GM23338 (cell line): ENCODE measurements around the gene IRF1. TPM values are rescaled to one million over a fixed set of nuclear protein-coding genes. Genes with fewer than 3 reads are reported as not detected.

Source experiments
- ATAC-seq: fragments of 200-7000 bp; cut with Tn5 transposase; 3 replicates; pipeline ENCODE4 v1.9.1; 2020
- DNase-seq: peaks from one replicate; pipeline ENCODE4 v3.0.0-alpha.2; 2015; ENCODE audit warnings: low spot score
- H2AFZ ChIP-seq: fragments of 200-600 bp; sonication (generic); 2 replicates; pipeline ENCODE4 v1.8.0; 2016; ENCODE audit warnings: antibody characterized with exemption, mild to moderate bottlenecking, moderate library complexity
- H3F3A ChIP-seq: fragments of 200-600 bp; sonication (generic); replicated peaks from 2 replicates; pipeline ENCODE4 v1.8.0; 2017; ENCODE audit warnings: antibody characterized with exemption, mixed run types, low read depth
- H3K27ac ChIP-seq: fragments of 200-600 bp; sonication (generic); 2 replicates; pipeline ENCODE4 v1.6.1; 2016; ENCODE audit warnings: low read depth
- H3K27me3 ChIP-seq: fragments of 200-600 bp; sonication (generic); 2 replicates; pipeline ENCODE4 v1.8.0; 2016; ENCODE audit warnings: mild to moderate bottlenecking, mixed run types, moderate library complexity; ENCODE audit not compliant: insufficient read depth
- H3K36me3 ChIP-seq: fragments of 200-600 bp; sonication (generic); 2 replicates; pipeline ENCODE4 v1.8.0; 2016; ENCODE audit warnings: mild to moderate bottlenecking; ENCODE audit not compliant: insufficient read depth
- H3K4me1 ChIP-seq: fragments of 200-600 bp; sonication (generic); 2 replicates; pipeline ENCODE4 v1.8.0; 2016; ENCODE audit warnings: mild to moderate bottlenecking, moderate library complexity; ENCODE audit not compliant: insufficient read depth
- H3K4me2 ChIP-seq: fragments of 200-600 bp; sonication (generic); 2 replicates; pipeline ENCODE4 v1.7.1; 2017; ENCODE audit warnings: mixed run types
- H3K4me3 ChIP-seq: fragments of 200-600 bp; sonication (generic); 2 replicates; pipeline ENCODE4 v1.6.1; 2016; ENCODE audit warnings: mixed run types
- H3K79me2 ChIP-seq: fragments of 200-600 bp; sonication (generic); replicated peaks from 2 replicates; pipeline ENCODE4 v1.8.0; 2017; ENCODE audit warnings: mild to moderate bottlenecking; ENCODE audit not compliant: insufficient read depth
- H3K9me2 ChIP-seq: fragments of 200-600 bp; sonication (generic); 2 replicates; pipeline ENCODE4 v1.8.0; 2017; ENCODE audit not compliant: insufficient read depth
- H4K20me1 ChIP-seq: fragments of 200-600 bp; sonication (generic); replicated peaks from 2 replicates; pipeline ENCODE4 v1.8.0; 2017; ENCODE audit warnings: mild to moderate bottlenecking; ENCODE audit not compliant: insufficient read depth
- H3K27ac Mint-ChIP-seq: 2 replicates; pipeline ENCODE4 v1.8.0; 2020; ENCODE audit warnings: inconsistent platforms, mild to moderate bottlenecking, moderate library complexity, mixed read lengths
- H3K27me3 Mint-ChIP-seq: 3 replicates; pipeline ENCODE4 v1.8.0; 2022; ENCODE audit warnings: low read depth, mild to moderate bottlenecking, moderate library complexity, mixed read lengths, inconsistent platforms; ENCODE audit not compliant: insufficient read depth, poor library complexity
- H3K36me3 Mint-ChIP-seq: 3 replicates; pipeline ENCODE4 v1.8.0; 2021; ENCODE audit warnings: low read depth, mild to moderate bottlenecking, inconsistent platforms, moderate library complexity, mixed read lengths
- H3K4me1 Mint-ChIP-seq: 3 replicates; pipeline ENCODE4 v1.8.0; 2020; ENCODE audit warnings: mild to moderate bottlenecking, inconsistent platforms, mixed read lengths
- H3K4me3 Mint-ChIP-seq: 3 replicates; pipeline ENCODE4 v1.8.0; 2021; ENCODE audit warnings: moderate library complexity, mild to moderate bottlenecking, inconsistent platforms, mixed read lengths
- H3K9me3 Mint-ChIP-seq: 3 replicates; pipeline ENCODE4 v1.8.0; 2020; ENCODE audit warnings: moderate library complexity, mild to moderate bottlenecking, inconsistent platforms, mixed read lengths
- CREB1 ChIP-seq: fragments of 250-450 bp; sonication (Bioruptor Pico); IDR thresholded peaks from 2 replicates; pipeline ENCODE4 v1.5.0; 2020; ENCODE audit warnings: low read depth, mild to moderate bottlenecking, moderate library complexity
- EZH2 ChIP-seq: fragments of 200-600 bp; sonication (generic); IDR thresholded peaks from one replicate; pipeline ENCODE4 v1.8.0; 2017; ENCODE audit warnings: antibody characterized with exemption, mild to moderate bottlenecking, low read depth; ENCODE audit not compliant: unreplicated experiment
- EZH2phosphoT487 ChIP-seq: fragments of 200-600 bp; sonication (generic); IDR thresholded peaks from one replicate; pipeline ENCODE4 v1.8.1; 2018; ENCODE audit warnings: antibody characterized with exemption; ENCODE audit not compliant: unreplicated experiment
- JUNB ChIP-seq: IDR thresholded peaks from one replicate; pipeline ENCODE4 v1.6.1; 2016; ENCODE audit warnings: antibody characterized with exemption; ENCODE audit not compliant: unreplicated experiment
- NANOG ChIP-seq: IDR thresholded peaks from 2 replicates; pipeline ENCODE4 v1.6.1; 2016; ENCODE audit warnings: antibody characterized with exemption, borderline replicate concordance
- POLR2AphosphoS5 ChIP-seq: IDR thresholded peaks from 2 replicates; pipeline ENCODE4 v1.6.1; 2016; ENCODE audit warnings: antibody characterized with exemption, low read depth
- STAT1 ChIP-seq: IDR thresholded peaks from one replicate; pipeline ENCODE4 v1.6.1; 2016; ENCODE audit warnings: antibody characterized with exemption; ENCODE audit not compliant: unreplicated experiment
- ZNF114 ChIP-seq: fragments of 250-450 bp; sonication (Bioruptor Pico); IDR thresholded peaks from 2 replicates; pipeline ENCODE4 v1.5.0; 2020; ENCODE audit warnings: mild to moderate bottlenecking, moderate library complexity
- ZNF331 ChIP-seq: fragments of 250-450 bp; sonication (Bioruptor Pico); IDR thresholded peaks from 2 replicates; pipeline ENCODE4 v1.5.0; 2020; ENCODE audit warnings: low read depth, mild to moderate bottlenecking, moderate library complexity
- ZNF462 ChIP-seq: fragments of 250-450 bp; sonication (Bioruptor Pico); IDR thresholded peaks from 2 replicates; pipeline ENCODE4 v1.5.0; 2020; ENCODE audit warnings: mild to moderate bottlenecking, moderate library complexity
- polyA plus RNA-seq: library from polyadenylated mRNA; unstranded; fragments of >200 nt; fragmentation: Nextera tagmentation; extraction: Ambion mirVana; gene quantifications from 2 replicates; pipeline ENCODE4 v1.2.1, GENCODE V29; 2016
- total RNA-seq: library from RNA; depleted of rRNA; stranded (reverse); fragments of >200 nt; shearing (Covaris generic); gene quantifications from 2 replicates; pipeline ENCODE4 v1.2.3, GENCODE V29; 2014
- TF ChIP-seq, protein P1 (sequence below), 2 experiments: fragments of 200-600 bp in 1 of 2; sonication (generic) in 1 of 2; conservative IDR thresholded peaks; 2 replicates each; pipeline versions ENCODE4 v1.5.1 to v1.6.1; 2016 to 2017; ENCODE audit warnings: antibody characterized with exemption in 2 of 2, low read depth in 2 of 2, mild to moderate bottlenecking in 2 of 2, moderate library complexity in 1 of 2
- TF ChIP-seq, protein P2 (sequence below): IDR thresholded peaks from 2 replicates; pipeline ENCODE4 v1.6.1; 2016; ENCODE audit warnings: antibody characterized with exemption
- TF ChIP-seq, protein P3 (sequence below): IDR thresholded peaks from one replicate; pipeline ENCODE4 v1.6.1; 2018; ENCODE audit warnings: antibody characterized with exemption; ENCODE audit not compliant: unreplicated experiment

Gene IRF1
- total and polyA plus RNA-seq, 2 experiments from 2014 or later: 6.9 to 8.6 TPM

GRCh38 chr5:132489051-132489770 is 1.4 kb downstream of the IRF1 start:
- no peak for TF ChIP-seq ZNF114 (CRISPR knock-in tag)
- TF ChIP-seq EZH2phosphoT487: no peak
- TF ChIP-seq NANOG: no peak
- TF ChIP-seq ZNF331: no peak
- TF ChIP-seq ZNF462: no peak
- TF ChIP-seq STAT1: no peak
- TF ChIP-seq EZH2: no peak
- TF ChIP-seq JUNB: no peak
- TF ChIP-seq, protein P1, sequence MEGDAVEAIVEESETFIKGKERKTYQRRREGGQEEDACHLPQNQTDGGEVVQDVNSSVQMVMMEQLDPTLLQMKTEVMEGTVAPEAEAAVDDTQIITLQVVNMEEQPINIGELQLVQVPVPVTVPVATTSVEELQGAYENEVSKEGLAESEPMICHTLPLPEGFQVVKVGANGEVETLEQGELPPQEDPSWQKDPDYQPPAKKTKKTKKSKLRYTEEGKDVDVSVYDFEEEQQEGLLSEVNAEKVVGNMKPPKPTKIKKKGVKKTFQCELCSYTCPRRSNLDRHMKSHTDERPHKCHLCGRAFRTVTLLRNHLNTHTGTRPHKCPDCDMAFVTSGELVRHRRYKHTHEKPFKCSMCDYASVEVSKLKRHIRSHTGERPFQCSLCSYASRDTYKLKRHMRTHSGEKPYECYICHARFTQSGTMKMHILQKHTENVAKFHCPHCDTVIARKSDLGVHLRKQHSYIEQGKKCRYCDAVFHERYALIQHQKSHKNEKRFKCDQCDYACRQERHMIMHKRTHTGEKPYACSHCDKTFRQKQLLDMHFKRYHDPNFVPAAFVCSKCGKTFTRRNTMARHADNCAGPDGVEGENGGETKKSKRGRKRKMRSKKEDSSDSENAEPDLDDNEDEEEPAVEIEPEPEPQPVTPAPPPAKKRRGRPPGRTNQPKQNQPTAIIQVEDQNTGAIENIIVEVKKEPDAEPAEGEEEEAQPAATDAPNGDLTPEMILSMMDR (conservative IDR thresholded peaks at IDR 0.05; ENCODE audit: low read depth in 2 of 2): no peak
- TF ChIP-seq, protein P2, sequence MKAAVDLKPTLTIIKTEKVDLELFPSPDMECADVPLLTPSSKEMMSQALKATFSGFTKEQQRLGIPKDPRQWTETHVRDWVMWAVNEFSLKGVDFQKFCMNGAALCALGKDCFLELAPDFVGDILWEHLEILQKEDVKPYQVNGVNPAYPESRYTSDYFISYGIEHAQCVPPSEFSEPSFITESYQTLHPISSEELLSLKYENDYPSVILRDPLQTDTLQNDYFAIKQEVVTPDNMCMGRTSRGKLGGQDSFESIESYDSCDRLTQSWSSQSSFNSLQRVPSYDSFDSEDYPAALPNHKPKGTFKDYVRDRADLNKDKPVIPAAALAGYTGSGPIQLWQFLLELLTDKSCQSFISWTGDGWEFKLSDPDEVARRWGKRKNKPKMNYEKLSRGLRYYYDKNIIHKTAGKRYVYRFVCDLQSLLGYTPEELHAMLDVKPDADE: no peak
- no peak for TF ChIP-seq POLR2AphosphoS5
- TF ChIP-seq, protein P3, sequence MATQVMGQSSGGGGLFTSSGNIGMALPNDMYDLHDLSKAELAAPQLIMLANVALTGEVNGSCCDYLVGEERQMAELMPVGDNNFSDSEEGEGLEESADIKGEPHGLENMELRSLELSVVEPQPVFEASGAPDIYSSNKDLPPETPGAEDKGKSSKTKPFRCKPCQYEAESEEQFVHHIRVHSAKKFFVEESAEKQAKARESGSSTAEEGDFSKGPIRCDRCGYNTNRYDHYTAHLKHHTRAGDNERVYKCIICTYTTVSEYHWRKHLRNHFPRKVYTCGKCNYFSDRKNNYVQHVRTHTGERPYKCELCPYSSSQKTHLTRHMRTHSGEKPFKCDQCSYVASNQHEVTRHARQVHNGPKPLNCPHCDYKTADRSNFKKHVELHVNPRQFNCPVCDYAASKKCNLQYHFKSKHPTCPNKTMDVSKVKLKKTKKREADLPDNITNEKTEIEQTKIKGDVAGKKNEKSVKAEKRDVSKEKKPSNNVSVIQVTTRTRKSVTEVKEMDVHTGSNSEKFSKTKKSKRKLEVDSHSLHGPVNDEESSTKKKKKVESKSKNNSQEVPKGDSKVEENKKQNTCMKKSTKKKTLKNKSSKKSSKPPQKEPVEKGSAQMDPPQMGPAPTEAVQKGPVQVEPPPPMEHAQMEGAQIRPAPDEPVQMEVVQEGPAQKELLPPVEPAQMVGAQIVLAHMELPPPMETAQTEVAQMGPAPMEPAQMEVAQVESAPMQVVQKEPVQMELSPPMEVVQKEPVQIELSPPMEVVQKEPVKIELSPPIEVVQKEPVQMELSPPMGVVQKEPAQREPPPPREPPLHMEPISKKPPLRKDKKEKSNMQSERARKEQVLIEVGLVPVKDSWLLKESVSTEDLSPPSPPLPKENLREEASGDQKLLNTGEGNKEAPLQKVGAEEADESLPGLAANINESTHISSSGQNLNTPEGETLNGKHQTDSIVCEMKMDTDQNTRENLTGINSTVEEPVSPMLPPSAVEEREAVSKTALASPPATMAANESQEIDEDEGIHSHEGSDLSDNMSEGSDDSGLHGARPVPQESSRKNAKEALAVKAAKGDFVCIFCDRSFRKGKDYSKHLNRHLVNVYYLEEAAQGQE: no peak
- TF ChIP-seq CREB1 (CRISPR knock-in tag): no peak
- H3K27ac ChIP-seq: no peak overlapping the region
- H3K27me3 Mint-ChIP-seq: peaks cover 25% of the 10 kb centered on the region
- H3K4me1 ChIP-seq: peaks cover 10% of the 10 kb centered on the region
- peaks cover 14% of the 10 kb centered on the region for H3K36me3 Mint-ChIP-seq
- peak overlapping the region; percentile 75 for H3K4me3 Mint-ChIP-seq
- H3K4me2 ChIP-seq: peak overlapping the region; percentile 88
- H4K20me1 ChIP-seq: peaks cover 3% of the 10 kb centered on the region; the same call in 1 of the 2 replicates
- H3K27me3 ChIP-seq: peaks cover 39% of the 10 kb centered on the region
- no peak for ATAC-seq
- DNase-seq: no peak
- H3K4me3 ChIP-seq: peak overlapping the region; percentile 80
- no peaks in the 10 kb centered on the region for H3K36me3 ChIP-seq
- H3K27ac Mint-ChIP-seq: no peak overlapping the region
- H2AFZ ChIP-seq: no peak overlapping the region
- 0 out of 2 replicates have a peak, but pooled peaks cover 5% of the 10 kb centered on the region for H3K79me2 ChIP-seq
- H3K9me2 ChIP-seq: no peaks in the 10 kb centered on the region
- no peaks in the 10 kb centered on the region for H3K9me3 Mint-ChIP-seq
- H3F3A ChIP-seq: no peaks in the 10 kb centered on the region
- H3K4me1 Mint-ChIP-seq: peaks cover 22% of the 10 kb centered on the region
